ENCODE results near the gene NT5M.
"Not testable (repeated sequence)": the region's sequence is repeated elsewhere in the genome, so short reads cannot be mapped to it uniquely, and the experiment has no call there.

Gene NT5M

DNA sequence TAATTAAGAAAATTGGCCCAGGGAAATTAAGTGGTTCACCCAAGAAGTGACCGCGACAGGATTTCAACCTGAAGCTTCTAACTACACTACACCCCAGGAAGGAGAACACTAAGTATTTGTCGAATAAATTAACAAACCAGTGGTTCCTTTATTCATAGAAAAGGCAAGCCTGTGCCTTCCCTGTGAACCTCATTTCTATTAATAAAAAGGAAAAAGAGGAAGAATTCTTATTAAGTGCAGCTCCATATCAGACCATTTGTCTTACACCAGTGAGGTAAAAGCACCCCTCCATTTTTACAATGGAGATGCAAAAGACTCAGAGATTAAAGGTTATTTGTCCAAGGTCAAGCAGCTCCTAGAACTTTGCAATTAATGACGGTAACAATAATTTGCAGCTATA is 23.9 kb upstream of the NT5M start:
- H3K27ac ChIP-seq (ENCODE audit: low read depth, low read length), result no peak overlapping the region
- H3K27me3 ChIP-seq (ENCODE audit: insufficient read depth, low read length), result no peaks in the 10 kb centered on the region
- peaks cover 23% of the 10 kb centered on the region for H3K36me3 ChIP-seq (ENCODE audit: insufficient read depth, low read length)
- H3K9ac ChIP-seq (ENCODE audit: low read depth, low read length), result peak overlapping the region; percentile 98; the same call in 1 of the 2 replicates
- WGBS, result 98% methylated on average over 4 of the region's 4 CpGs
- peak overlapping the region; percentile 78 for H3K4me3 ChIP-seq (ENCODE audit: low read length)
- no peaks in the 10 kb centered on the region for H3K9me3 ChIP-seq (ENCODE audit: insufficient read depth, low read depth, low read length)
- H3K4me1 ChIP-seq (ENCODE audit: insufficient read depth, low read length), result peaks cover 11% of the 10 kb centered on the region

DNA sequence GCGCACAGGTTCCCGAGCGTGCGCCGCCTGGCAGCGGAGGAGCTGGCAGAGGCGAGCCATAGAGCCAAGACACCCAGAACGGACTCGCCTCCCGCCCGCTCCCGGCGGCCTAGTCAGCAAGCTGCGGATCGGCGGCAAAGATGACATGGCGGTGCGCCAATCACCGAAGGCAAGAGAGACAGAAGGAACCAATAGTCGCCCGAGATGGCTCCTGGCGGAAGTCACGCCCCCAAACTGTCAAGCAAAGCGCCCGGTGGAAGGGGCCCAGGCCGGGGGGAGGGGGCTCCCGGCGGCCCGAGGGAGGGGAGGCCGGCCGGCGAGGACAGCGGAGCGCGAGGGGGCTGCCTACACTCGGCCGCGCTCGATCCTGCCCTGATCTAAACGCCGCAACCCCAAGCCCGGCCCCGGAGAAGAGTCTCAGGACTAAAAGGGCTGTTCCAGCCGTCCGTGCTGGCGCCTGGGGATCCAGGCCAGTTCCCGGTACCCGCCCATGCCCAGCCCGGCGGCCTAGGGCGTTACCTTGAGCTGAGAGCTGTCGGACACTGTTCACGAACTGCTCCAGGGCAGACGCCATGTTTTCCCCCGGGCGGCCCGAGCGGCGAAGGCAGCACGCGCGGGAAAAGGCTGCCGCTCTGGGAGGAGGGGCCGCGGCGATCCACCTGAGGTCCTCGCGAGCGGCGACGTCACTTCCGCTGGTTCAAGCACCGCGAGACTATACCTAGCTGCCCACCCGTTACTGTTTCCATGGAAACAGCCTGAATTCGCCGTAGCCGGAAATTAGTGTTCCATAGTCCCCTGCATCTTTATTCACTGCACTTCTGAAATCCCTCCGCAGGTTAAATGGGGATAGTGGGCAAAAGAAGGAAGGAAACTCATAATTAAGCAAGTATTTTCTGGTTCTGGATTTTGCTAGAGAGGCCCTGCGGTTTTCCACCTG is 22.3 kb upstream of the NT5M start, which contains the start of gene COPS3:
TSS of gene COPS3 (minus strand) at position 634 of the 937 bp plus-strand sequence. CDS start at position 574, 60 bp downstream.
- WGBS, result under 1% methylated on average over 80 of the region's 80 CpGs
- H3K36me3 ChIP-seq (ENCODE audit: insufficient read depth, low read length), result peaks cover 10% of the 10 kb centered on the region
- peaks cover 11% of the 10 kb centered on the region for H3K4me1 ChIP-seq (ENCODE audit: insufficient read depth, low read length)
- peak within 1 kb of the TSS; percentile 98 for H3K9ac ChIP-seq (ENCODE audit: low read depth, low read length)
- H3K4me3 ChIP-seq (ENCODE audit: low read length), result peak within 1 kb of the TSS; percentile 78
- no peaks in the 10 kb centered on the region for H3K9me3 ChIP-seq (ENCODE audit: insufficient read depth, low read depth, low read length)
- no peaks in the 10 kb centered on the region for H3K27me3 ChIP-seq (ENCODE audit: insufficient read depth, low read length)
- peak within 1 kb of the TSS; percentile 96 for H3K27ac ChIP-seq (ENCODE audit: low read depth, low read length)

DNA sequence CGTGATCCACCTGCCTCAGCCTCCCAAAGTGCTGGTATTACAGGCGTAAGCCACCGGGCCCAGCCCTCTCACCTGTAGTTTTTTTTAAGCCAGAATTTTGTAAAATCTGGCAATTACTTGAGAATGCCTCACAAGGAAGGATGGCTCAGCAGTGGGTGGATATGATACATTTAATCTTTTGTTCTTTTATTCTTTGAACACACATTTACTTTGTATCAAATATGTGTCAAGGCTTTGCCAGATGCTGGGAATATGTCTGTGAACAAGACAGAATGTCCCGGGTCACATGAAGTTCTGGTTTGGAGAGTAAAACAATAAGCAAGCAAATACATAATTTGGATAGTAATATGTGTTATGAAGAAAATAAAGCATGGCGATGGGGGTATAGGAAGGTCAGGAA is 17.2 kb upstream of the NT5M start:
- Histone ChIP-seq H3K36me3 (ENCODE audit: insufficient read depth, low read length) (no peaks in the 10 kb centered on the region), H3K9ac (ENCODE audit: low read depth, low read length) (no peak overlapping the region), H3K27ac (ENCODE audit: low read depth, low read length) (no peak overlapping the region), H3K4me3 (ENCODE audit: low read length) (no peak overlapping the region), H3K4me1 (ENCODE audit: insufficient read depth, low read length) (peaks cover 4% of the 10 kb centered on the region; the same call in 1 of the 2 replicates), H3K9me3 (ENCODE audit: insufficient read depth, low read depth, low read length) (no peaks in the 10 kb centered on the region), H3K27me3 (ENCODE audit: insufficient read depth, low read length) (no peaks in the 10 kb centered on the region)
- WGBS, result 93% methylated on average over 5 of the region's 5 CpGs

DNA sequence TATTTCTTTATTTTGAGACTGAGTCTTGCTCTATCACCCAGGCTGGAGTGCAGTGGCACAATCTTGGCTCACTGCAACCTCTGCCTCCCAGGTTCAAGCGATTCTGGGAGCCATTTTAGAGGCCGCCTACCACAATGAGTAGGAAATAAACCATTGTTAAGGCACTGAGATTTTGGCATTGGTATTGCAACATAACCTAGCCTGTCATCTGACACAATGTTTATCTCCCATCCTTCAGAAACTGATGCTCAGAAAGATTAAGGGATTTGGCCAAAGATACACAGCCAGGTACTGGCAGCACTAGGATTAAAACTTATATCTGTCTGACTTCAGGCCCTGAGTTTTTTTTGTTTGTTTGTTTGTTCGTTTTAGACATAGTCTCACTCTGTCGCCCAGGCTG is 14.1 kb upstream of the NT5M start:
- Histone ChIP-seq H3K9ac (ENCODE audit: low read depth, low read length) (no peak overlapping the region), H3K4me3 (ENCODE audit: low read length) (no peak overlapping the region), H3K4me1 (ENCODE audit: insufficient read depth, low read length) (no peaks in the 10 kb centered on the region), H3K27ac (ENCODE audit: low read depth, low read length) (no peak overlapping the region), H3K9me3 (ENCODE audit: insufficient read depth, low read depth, low read length) (no peaks in the 10 kb centered on the region), H3K36me3 (ENCODE audit: insufficient read depth, low read length) (no peaks in the 10 kb centered on the region), H3K27me3 (ENCODE audit: insufficient read depth, low read length) (no peaks in the 10 kb centered on the region)
- 98% methylated on average over 4 of the region's 4 CpGs for WGBS

DNA sequence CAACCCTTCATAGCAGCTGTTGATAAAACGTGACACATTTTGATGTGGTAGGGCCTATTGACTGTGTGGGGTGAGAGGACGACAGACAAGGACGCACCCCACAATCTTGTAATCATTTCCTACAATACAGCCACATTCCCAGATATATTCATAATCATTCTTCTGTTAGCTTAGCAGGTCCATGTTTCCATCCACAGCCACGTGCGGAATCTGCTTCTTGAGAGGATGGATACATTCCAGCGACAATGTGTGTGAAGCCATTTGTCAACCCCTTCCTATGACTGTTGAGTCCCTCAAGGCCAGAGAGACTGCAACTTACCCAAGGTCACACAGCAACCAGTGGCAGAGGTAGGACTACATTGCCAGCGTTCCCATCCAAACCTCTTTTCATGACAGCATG is 13.5 kb upstream of the NT5M start:
- whole genome bisulfite sequencing, result 85% methylated on average over 7 of the region's 7 CpGs
- Histone ChIP-seq H3K36me3 (ENCODE audit: insufficient read depth, low read length) (no peaks in the 10 kb centered on the region), H3K4me3 (ENCODE audit: low read length) (no peak overlapping the region), H3K27me3 (ENCODE audit: insufficient read depth, low read length) (no peaks in the 10 kb centered on the region), H3K9me3 (ENCODE audit: insufficient read depth, low read depth, low read length) (no peaks in the 10 kb centered on the region), H3K27ac (ENCODE audit: low read depth, low read length) (no peak overlapping the region), H3K4me1 (ENCODE audit: insufficient read depth, low read length) (no peaks in the 10 kb centered on the region), H3K9ac (ENCODE audit: low read depth, low read length) (no peak overlapping the region)

DNA sequence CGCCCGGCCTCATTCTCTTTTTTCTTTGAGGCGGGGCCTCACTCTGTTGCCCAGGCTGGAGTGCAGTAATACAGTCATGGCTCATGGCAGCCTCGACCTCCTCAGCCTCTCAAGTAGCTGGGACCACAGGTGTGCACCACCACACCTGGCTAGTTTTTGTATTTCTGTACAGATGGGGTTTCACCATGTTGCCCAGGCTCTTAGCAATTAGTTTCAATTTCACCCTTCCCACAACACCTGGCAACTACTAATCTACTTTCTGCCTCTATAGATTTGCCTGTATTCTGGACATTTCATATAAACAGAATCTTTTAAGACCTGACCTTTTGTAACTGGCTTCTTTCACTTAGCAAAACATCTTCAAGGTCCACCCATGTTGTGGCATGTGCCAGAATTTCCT is 8.0 kb upstream of the NT5M start:
- Histone ChIP-seq H3K9me3 (ENCODE audit: insufficient read depth, low read depth, low read length) (no peaks in the 10 kb centered on the region), H3K4me3 (ENCODE audit: low read length) (no peak overlapping the region), H3K27me3 (ENCODE audit: insufficient read depth, low read length) (no peaks in the 10 kb centered on the region), H3K27ac (ENCODE audit: low read depth, low read length) (no peak overlapping the region), H3K9ac (ENCODE audit: low read depth, low read length) (no peak overlapping the region), H3K36me3 (ENCODE audit: insufficient read depth, low read length) (no peaks in the 10 kb centered on the region), H3K4me1 (ENCODE audit: insufficient read depth, low read length) (peaks cover 4% of the 10 kb centered on the region; the same call in 1 of the 2 replicates)
- 96% methylated on average over 4 of the region's 4 CpGs for WGBS

DNA sequence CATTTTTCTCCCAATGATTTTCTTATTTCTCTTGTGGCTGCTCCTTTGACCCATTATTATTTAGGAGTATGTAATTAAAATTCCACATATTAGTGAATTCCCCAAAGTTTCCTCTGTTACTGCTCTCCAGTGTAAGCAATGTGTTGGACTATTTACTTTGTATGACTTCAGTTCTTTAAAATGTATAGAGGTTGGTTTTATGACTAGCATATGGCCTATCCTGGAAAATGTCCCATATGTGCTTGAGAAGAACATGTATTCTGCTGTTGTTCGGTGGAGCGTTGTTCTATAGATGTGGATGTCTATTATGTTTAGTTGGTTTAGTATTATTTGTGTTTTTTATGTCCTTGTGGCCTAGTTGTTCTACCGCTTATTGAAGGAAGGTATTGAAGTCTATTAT is 6.0 kb upstream of the NT5M start:
- no peak overlapping the region for H3K9ac ChIP-seq (ENCODE audit: low read depth, low read length)
- H3K27ac ChIP-seq (ENCODE audit: low read depth, low read length), result no peak overlapping the region
- over 99% methylated on average over 3 of the region's 3 CpGs for WGBS
- H3K4me3 ChIP-seq (ENCODE audit: low read length), result no peak overlapping the region
- H3K4me1 ChIP-seq (ENCODE audit: insufficient read depth, low read length), result peaks cover 4% of the 10 kb centered on the region; the same call in 1 of the 2 replicates
- H3K36me3 ChIP-seq (ENCODE audit: insufficient read depth, low read length), result no peaks in the 10 kb centered on the region
- no peaks in the 10 kb centered on the region for H3K9me3 ChIP-seq (ENCODE audit: insufficient read depth, low read depth, low read length)
- no peaks in the 10 kb centered on the region for H3K27me3 ChIP-seq (ENCODE audit: insufficient read depth, low read length)

DNA sequence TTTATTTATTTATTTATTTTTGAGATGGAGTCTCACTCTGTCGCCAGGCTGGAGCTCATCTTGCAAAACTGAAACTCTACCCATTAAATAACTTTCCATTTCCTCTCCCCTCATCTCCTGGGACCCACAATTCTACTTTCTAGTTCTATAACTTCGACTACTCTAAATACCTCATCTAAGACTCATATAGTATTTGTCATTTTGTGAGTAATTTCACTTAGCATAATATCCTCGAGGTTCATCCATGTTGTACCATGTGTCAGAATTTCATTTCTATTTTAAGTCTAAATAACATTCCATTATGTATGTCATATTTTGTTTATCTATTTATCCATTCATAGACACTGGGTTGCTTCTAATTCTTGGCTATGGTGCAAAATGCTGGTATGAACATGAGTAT is 5.1 kb upstream of the NT5M start:
- Histone ChIP-seq H3K27me3 (ENCODE audit: insufficient read depth, low read length) (no peaks in the 10 kb centered on the region), H3K9me3 (ENCODE audit: insufficient read depth, low read depth, low read length) (no peaks in the 10 kb centered on the region), H3K9ac (ENCODE audit: low read depth, low read length) (no peak overlapping the region), H3K36me3 (ENCODE audit: insufficient read depth, low read length) (no peaks in the 10 kb centered on the region), H3K4me3 (ENCODE audit: low read length) (no peak overlapping the region), H3K27ac (ENCODE audit: low read depth, low read length) (no peak overlapping the region), H3K4me1 (ENCODE audit: insufficient read depth, low read length) (peaks cover 4% of the 10 kb centered on the region; the same call in 1 of the 2 replicates)
- 66% methylated on average over 2 of the region's 3 CpGs for WGBS

DNA sequence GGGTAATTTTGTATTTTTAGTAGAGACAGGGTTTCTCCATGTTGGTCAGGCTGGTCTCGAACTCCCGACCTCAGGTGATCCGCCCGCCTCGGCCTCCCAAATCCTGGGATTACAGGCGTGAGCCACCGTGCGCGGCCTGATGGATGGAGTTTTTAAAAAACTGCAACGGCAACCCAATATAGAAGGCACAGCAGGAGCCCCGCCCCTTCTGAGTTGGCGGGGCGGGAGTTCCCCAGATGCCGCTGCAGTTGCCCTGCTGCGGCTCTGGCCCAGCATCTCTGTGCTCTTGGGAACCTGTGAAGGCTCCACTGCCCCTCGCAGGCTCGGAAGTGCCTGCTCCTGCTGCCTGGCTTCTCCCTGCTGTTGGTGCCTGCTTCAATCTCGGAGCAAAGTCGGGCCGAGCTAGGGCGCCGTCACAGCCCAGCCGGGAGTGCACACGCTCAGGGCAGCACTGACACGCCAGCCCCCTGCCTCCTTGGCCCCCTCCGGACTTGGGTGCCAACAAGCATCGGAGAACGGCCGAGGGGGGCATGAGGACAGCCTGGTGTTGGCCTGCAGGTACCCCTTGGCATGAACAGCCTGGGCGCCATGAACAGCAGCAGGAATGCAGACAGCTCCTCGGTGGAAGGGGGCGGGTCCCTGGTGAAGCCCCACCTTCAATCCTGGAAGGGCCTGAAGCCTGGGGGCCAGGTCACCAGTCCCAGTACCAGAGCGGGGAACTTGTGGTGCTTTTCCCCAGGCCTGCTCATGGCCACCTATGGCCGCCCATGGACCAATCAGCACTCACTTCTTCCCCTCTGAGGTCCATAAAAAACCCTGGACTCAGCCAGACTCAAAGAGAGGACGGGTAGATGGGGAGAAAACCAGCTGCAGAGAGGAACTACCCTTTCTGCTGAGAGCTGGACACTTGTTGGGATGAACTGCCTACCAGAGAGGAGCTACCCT is 2.3 kb upstream of the NT5M start:
- Histone ChIP-seq H3K9ac (ENCODE audit: low read depth, low read length) (peak overlapping the region; percentile 54), H3K4me3 (ENCODE audit: low read length) (peak overlapping the region; percentile 75), H3K27ac (ENCODE audit: low read depth, low read length) (peak overlapping the region; percentile 75), H3K9me3 (ENCODE audit: insufficient read depth, low read depth, low read length) (no peaks in the 10 kb centered on the region), H3K4me1 (ENCODE audit: insufficient read depth, low read length) (peaks cover 4% of the 10 kb centered on the region; the same call in 1 of the 2 replicates), H3K36me3 (ENCODE audit: insufficient read depth, low read length) (no peaks in the 10 kb centered on the region), H3K27me3 (ENCODE audit: insufficient read depth, low read length) (peaks cover 12% of the 10 kb centered on the region)
- 2% methylated on average over 35 of the region's 35 CpGs for WGBS

DNA sequence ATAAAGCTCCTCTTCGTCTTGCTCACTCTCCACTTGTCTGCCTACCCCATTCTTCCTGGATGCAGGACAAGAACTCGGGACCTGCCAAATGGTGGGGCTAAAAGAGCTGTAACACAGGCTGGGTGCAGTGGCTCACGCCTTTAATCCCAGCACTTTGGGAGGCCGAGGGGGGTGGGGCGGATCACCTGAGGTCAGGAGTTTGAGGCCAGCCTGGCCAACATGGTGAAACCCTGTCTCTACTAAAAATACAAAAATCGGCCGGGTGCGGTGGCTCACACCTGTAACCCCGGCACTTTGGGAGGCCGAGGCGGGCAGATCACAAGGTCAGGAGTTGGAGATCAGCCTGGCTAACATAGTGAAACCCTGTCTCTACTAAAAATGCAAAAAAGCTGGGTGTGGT is 1.5 kb upstream of the NT5M start:
- not testable (repeated sequence) for H3K36me3 ChIP-seq (ENCODE audit: insufficient read depth, low read length); H3K9me3 ChIP-seq (ENCODE audit: insufficient read depth, low read depth, low read length); H3K4me1 ChIP-seq (ENCODE audit: insufficient read depth, low read length); H3K9ac ChIP-seq (ENCODE audit: low read depth, low read length)
- peaks cover 12% of the 10 kb centered on the region for H3K27me3 ChIP-seq (ENCODE audit: insufficient read depth, low read length)
- H3K27ac ChIP-seq (ENCODE audit: low read depth, low read length), result peak overlapping the region; percentile 1; the same call in 1 of the 2 replicates
- H3K4me3 ChIP-seq (ENCODE audit: low read length), result peak overlapping the region; percentile 75
- WGBS, result 88% methylated on average over 11 of the region's 11 CpGs
